Cardiac muscle cell (in vitro differentiated cells and primary cell): ENCODE data around the gene CRELD1. TPM values are rescaled to one million over a fixed set of nuclear protein-coding genes. Genes with fewer than 3 reads are reported as not detected.

Experiments used
- DNase-seq, 2 donors: peaks; one replicate each; pipeline versions ENCODE4 v3.0.0 to v3.0.0-alpha.2; 2010 to 2017; ENCODE audit warnings: low read depth in 1 of 2, low spot score in 1 of 2
- H3K27ac ChIP-seq: fragments of 200-600 bp; sonication (generic); 2 replicates; pipeline ENCODE4 v1.5.1; 2016
- H3K27me3 ChIP-seq: fragments of 200-600 bp; sonication (generic); 2 replicates; pipeline ENCODE4 v1.6.0; 2016; ENCODE audit warnings: control low read depth
- H3K36me3 ChIP-seq: fragments of 200-600 bp; sonication (generic); 2 replicates; pipeline ENCODE4 v1.5.1; 2016; ENCODE audit warnings: control low read depth
- H3K4me1 ChIP-seq: fragments of 200-600 bp; sonication (generic); 2 replicates; pipeline ENCODE4 v1.8.1; 2017; ENCODE audit warnings: low read depth, mild to moderate bottlenecking, mixed run types
- H3K4me3 ChIP-seq: fragments of 200-600 bp; sonication (generic); 2 replicates; pipeline ENCODE4 v1.5.1; 2016; ENCODE audit warnings: mild to moderate bottlenecking
- H3K9me3 ChIP-seq: fragments of 200-600 bp; sonication (generic); 2 replicates; pipeline ENCODE4 v1.5.1; 2017; ENCODE audit warnings: low read depth, mild to moderate bottlenecking, control low read depth
- polyA plus RNA-seq: library from polyadenylated mRNA; unstranded; fragments of >200 nt; fragmentation: Nextera tagmentation; extraction: Ambion mirVana; gene quantifications from 2 replicates; pipeline ENCODE4 v1.2.1, GENCODE V29; 2016
- total RNA-seq: library from RNA; depleted of rRNA; stranded (reverse); fragments of >200 nt; gene quantifications from 2 replicates; pipeline ENCODE4 v1.2.3, GENCODE V29; 2016
- TF ChIP-seq, protein P1 (sequence below): IDR thresholded peaks from 2 replicates; pipeline ENCODE4 v1.5.1; 2012; ENCODE audit warnings: low read depth, mild to moderate bottlenecking, low read length

Gene CRELD1
- total and polyA plus RNA-seq, 2 experiments from 2014 or later, result 151 to 225 TPM

GRCh38 chr3:9940746-9941145 is 7.1 kb downstream of the CRELD1 start:
- DNase-seq, result no peak
- TF ChIP-seq, protein P1, sequence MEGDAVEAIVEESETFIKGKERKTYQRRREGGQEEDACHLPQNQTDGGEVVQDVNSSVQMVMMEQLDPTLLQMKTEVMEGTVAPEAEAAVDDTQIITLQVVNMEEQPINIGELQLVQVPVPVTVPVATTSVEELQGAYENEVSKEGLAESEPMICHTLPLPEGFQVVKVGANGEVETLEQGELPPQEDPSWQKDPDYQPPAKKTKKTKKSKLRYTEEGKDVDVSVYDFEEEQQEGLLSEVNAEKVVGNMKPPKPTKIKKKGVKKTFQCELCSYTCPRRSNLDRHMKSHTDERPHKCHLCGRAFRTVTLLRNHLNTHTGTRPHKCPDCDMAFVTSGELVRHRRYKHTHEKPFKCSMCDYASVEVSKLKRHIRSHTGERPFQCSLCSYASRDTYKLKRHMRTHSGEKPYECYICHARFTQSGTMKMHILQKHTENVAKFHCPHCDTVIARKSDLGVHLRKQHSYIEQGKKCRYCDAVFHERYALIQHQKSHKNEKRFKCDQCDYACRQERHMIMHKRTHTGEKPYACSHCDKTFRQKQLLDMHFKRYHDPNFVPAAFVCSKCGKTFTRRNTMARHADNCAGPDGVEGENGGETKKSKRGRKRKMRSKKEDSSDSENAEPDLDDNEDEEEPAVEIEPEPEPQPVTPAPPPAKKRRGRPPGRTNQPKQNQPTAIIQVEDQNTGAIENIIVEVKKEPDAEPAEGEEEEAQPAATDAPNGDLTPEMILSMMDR, result no peak
- Histone ChIP-seq H3K4me3 (no peak overlapping the region), H3K9me3 (no peaks in the 10 kb centered on the region), H3K4me1 (no peaks in the 10 kb centered on the region), H3K27ac (no peak overlapping the region), H3K27me3 (no peaks in the 10 kb centered on the region), H3K36me3 (peaks cover 10% of the 10 kb centered on the region)

GRCh38 chr3:9942164-9942563 is 8.5 kb downstream of the CRELD1 start:
- Histone ChIP-seq H3K4me1 (no peaks in the 10 kb centered on the region), H3K27me3 (no peaks in the 10 kb centered on the region), H3K27ac (no peak overlapping the region), H3K36me3 (peaks cover 10% of the 10 kb centered on the region), H3K9me3 (no peaks in the 10 kb centered on the region), H3K4me3 (no peak overlapping the region)
- no peak for DNase-seq
- TF ChIP-seq, protein P1, result no peak

DNA sequence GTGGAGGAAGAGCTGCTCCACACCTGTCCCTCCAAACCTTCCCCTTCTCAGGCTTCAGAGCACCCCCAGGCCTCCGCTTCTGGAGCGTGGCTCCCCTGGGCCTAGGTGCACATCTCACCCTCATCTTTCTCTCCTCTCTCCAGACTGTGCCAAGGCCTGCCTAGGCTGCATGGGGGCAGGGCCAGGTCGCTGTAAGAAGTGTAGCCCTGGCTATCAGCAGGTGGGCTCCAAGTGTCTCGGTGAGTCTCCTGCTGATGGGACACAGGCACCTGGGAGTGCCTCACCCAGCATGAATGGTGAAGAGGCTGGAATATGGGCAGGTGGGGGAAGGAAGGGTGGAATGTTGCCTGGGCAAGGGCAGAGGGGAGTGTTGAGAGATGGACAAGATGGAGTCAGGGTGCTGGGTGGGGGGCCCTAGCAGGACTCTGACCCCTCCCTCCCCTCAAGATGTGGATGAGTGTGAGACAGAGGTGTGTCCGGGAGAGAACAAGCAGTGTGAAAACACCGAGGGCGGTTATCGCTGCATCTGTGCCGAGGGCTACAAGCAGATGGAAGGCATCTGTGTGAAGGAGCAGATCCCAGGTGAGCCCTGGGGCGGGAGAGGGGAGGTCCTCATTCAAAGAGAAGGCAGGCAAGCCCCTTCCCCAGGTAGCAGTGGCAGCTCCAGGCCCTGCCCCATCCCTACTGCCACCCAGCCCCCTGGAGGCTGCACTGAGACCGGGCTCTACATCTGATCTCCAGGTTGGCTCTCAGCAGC is 9.5 kb downstream of the CRELD1 start:
- Histone ChIP-seq H3K27ac (no peak overlapping the region), H3K4me1 (no peaks in the 10 kb centered on the region), H3K9me3 (no peaks in the 10 kb centered on the region), H3K27me3 (no peaks in the 10 kb centered on the region), H3K36me3 (peaks cover 4% of the 10 kb centered on the region), H3K4me3 (no peak overlapping the region)
- TF ChIP-seq, protein P1, result no peak
- no peak for DNase-seq

- no peak for DNase-seq
- H3K4me1 ChIP-seq, result no peaks in the 10 kb centered on the region
- no peaks in the 10 kb centered on the region for H3K9me3 ChIP-seq
- no peak overlapping the region for H3K4me3 ChIP-seq
- no peaks in the 10 kb centered on the region for H3K27me3 ChIP-seq
- H3K36me3 ChIP-seq, result peaks cover 4% of the 10 kb centered on the region
- no peak overlapping the region for H3K27ac ChIP-seq
- TF ChIP-seq, protein P1, result no peak
Observed at GRCh38 chr3:9944271-9944670, 10.6 kb downstream of the CRELD1 start.

GRCh38 chr3:9945358-9945757 is 11.7 kb downstream of the CRELD1 start:
- Histone ChIP-seq H3K9me3 (no peaks in the 10 kb centered on the region), H3K36me3 (peaks cover 4% of the 10 kb centered on the region), H3K27me3 (no peaks in the 10 kb centered on the region), H3K27ac (no peak overlapping the region), H3K4me3 (no peak overlapping the region), H3K4me1 (no peaks in the 10 kb centered on the region)
- no peak for DNase-seq
- TF ChIP-seq, protein P1, result no peak
